H1 (cell line): ENCODE data around the gene RNU4-1. TPM values are rescaled to one million over a fixed set of nuclear protein-coding genes. Genes with fewer than 3 reads are reported as not detected.

Source experiments
- CTCF ChIA-PET: fragments of 300-600 bp; sonication (Branson Sonifier 250); formaldehyde crosslinking; loops from one replicate; lab custom pipeline; 2021; ENCODE audit not compliant: partially characterized antibody; lab: Charles Lee
- POLR2A ChIA-PET: fragments of 300-600 bp; sonication (Branson Sonifier 250); formaldehyde crosslinking; loops from one replicate; lab custom pipeline; 2021; ENCODE audit warnings: inconsistent platforms; ENCODE audit not compliant: partially characterized antibody; lab: Charles Lee
- DNase-seq, 2 experiments: peaks; one replicate each; pipeline versions ENCODE4 v3.0.0 to v3.0.0-alpha.2; 2010 to 2022; ENCODE audit warnings: low spot score in 2 of 2, low read depth in 1 of 2, mixed read lengths in 1 of 2
- FAIRE-seq: peaks from 2 replicates; lab custom pipeline; 2011; peaks lifted over from hg19 to GRCh38; lab: Jason Lieb, UNC
- H2AFZ ChIP-seq: 2 replicates; pipeline ENCODE4 v1.8.1; 2012; ENCODE audit warnings: low read length, inconsistent platforms
- H2AK5ac ChIP-seq: 2 replicates; pipeline ENCODE4 v1.6.1; 2013; ENCODE audit warnings: low read depth, low read length
- H2BK120ac ChIP-seq: replicated peaks from 2 replicates; pipeline ENCODE3; 2013; ENCODE audit warnings: low read depth, low read length, inconsistent platforms
- H2BK12ac ChIP-seq: 2 replicates; pipeline ENCODE4 v1.6.1; 2013; ENCODE audit warnings: low read depth, low read length
- H2BK15ac ChIP-seq: 2 replicates; pipeline ENCODE4 v1.6.1; 2013; ENCODE audit warnings: low read length
- H2BK20ac ChIP-seq: 2 replicates; pipeline ENCODE4 v1.6.1; 2013; ENCODE audit warnings: low read length
- H2BK5ac ChIP-seq: 2 replicates; pipeline ENCODE4 v1.6.1; 2013; ENCODE audit warnings: low read depth, low read length
- H3K14ac ChIP-seq: 2 replicates; pipeline ENCODE4 v1.6.1; 2013; ENCODE audit warnings: inconsistent platforms; ENCODE audit not compliant: insufficient read length
- H3K18ac ChIP-seq: 2 replicates; pipeline ENCODE4 v1.6.1; 2013; ENCODE audit warnings: low read length; ENCODE audit errors: extremely low read depth
- H3K23ac ChIP-seq: 2 replicates; pipeline ENCODE4 v1.6.1; 2013; ENCODE audit warnings: inconsistent platforms; ENCODE audit not compliant: insufficient read length
- H3K23me2 ChIP-seq: 2 replicates; pipeline ENCODE4 v1.6.1; 2013; ENCODE audit warnings: low read depth, low read length
- H3K27ac ChIP-seq: 2 replicates; pipeline ENCODE4 v1.6.1; 2011; ENCODE audit warnings: low read depth, low read length, inconsistent platforms
- H3K27me3 ChIP-seq, 4 experiments: replicated peaks in 1 of 4; 1 replicate in 1 of 4; 2 replicates in 3 of 4; pipeline versions ENCODE4 v1.6.1 to v1.8.1; 2011 to 2013; ENCODE audit warnings: low read length in 3 of 4, mild to moderate bottlenecking in 3 of 4, inconsistent platforms in 2 of 4, mixed read lengths in 2 of 4, moderate library complexity in 1 of 4; ENCODE audit not compliant: control insufficient read depth in 3 of 4, insufficient read depth in 3 of 4; ENCODE audit errors: extremely low read depth in 1 of 4
- H3K36me3 ChIP-seq, 4 experiments: 2 replicates each; pipeline versions ENCODE4 v1.6.1 to v1.8.1; 2011 to 2013; ENCODE audit warnings: mild to moderate bottlenecking in 4 of 4, low read length in 3 of 4, moderate library complexity in 2 of 4, control low read depth in 1 of 4, inconsistent platforms in 1 of 4; ENCODE audit not compliant: insufficient read depth in 4 of 4, control insufficient read depth in 2 of 4
- H3K4ac ChIP-seq: replicated peaks from 2 replicates; pipeline ENCODE3; 2013; ENCODE audit warnings: low read length, low read depth, mixed read lengths, inconsistent platforms; ENCODE audit not compliant: insufficient read length
- H3K4me1 ChIP-seq, 4 experiments: replicated peaks in 1 of 4; 1 replicate in 1 of 4; 2 replicates in 3 of 4; pipeline versions ENCODE4 v1.6.1 to v1.8.1; 2011 to 2013; ENCODE audit warnings: low read length in 3 of 4, inconsistent platforms in 2 of 4, mixed read lengths in 1 of 4; ENCODE audit not compliant: insufficient read depth in 4 of 4, control insufficient read depth in 3 of 4
- H3K4me2 ChIP-seq, 2 experiments: 2 replicates each; pipeline versions ENCODE4 v1.6.1 to v1.8.1; 2011 to 2013; ENCODE audit warnings: low read depth in 2 of 2, low read length in 2 of 2, control low read depth in 1 of 2, inconsistent platforms in 1 of 2, mild to moderate bottlenecking in 1 of 2; ENCODE audit not compliant: insufficient read depth in 1 of 2
- H3K4me3 ChIP-seq, 4 experiments: fragments of 200-600, 300-600 bp in 1 of 4; sonication (generic), shearing (Covaris generic), sonication (Bioruptor Twin) in 1 of 4; 2 replicates each; pipeline versions ENCODE4 v1.5.1 to v1.8.1; 2011 to 2016; ENCODE audit warnings: low read length in 4 of 4, low read depth in 3 of 4, control low read depth in 2 of 4, inconsistent platforms in 2 of 4, mild to moderate bottlenecking in 2 of 4, mixed read lengths in 1 of 4, moderate library complexity in 1 of 4; ENCODE audit not compliant: insufficient read depth in 2 of 4; ENCODE audit errors: extremely low read depth in 1 of 4
- H3K56ac ChIP-seq: replicated peaks from 2 replicates; pipeline ENCODE3; 2013; ENCODE audit warnings: low read depth, mild to moderate bottlenecking, mixed read lengths, low read length, inconsistent platforms; ENCODE audit not compliant: insufficient read length
- H3K79me1 ChIP-seq: 2 replicates; pipeline ENCODE4 v1.6.1; 2013; ENCODE audit warnings: low read depth, low read length, control low read depth
- H3K79me2 ChIP-seq, 2 experiments: 2 replicates each; pipeline versions ENCODE4 v1.6.1 to v1.8.1; 2012 to 2013; ENCODE audit warnings: low read length in 2 of 2, mild to moderate bottlenecking in 2 of 2, inconsistent platforms in 1 of 2; ENCODE audit not compliant: insufficient read depth in 2 of 2, control insufficient read depth in 1 of 2
- H3K9ac ChIP-seq, 4 experiments: replicated peaks in 1 of 4; 1 replicate in 1 of 4; 2 replicates in 3 of 4; pipeline versions ENCODE4 v1.6.1 to v1.8.1; 2011 to 2013; ENCODE audit warnings: low read depth in 3 of 4, low read length in 3 of 4, control low read depth in 2 of 4, mild to moderate bottlenecking in 2 of 4, moderate library complexity in 2 of 4, inconsistent platforms in 1 of 4; ENCODE audit errors: extremely low read depth in 1 of 4
- H3K9me3 ChIP-seq, 2 experiments: 2 replicates each; pipeline versions ENCODE4 v1.6.1 to v1.8.1; 2012 to 2013; ENCODE audit warnings: mild to moderate bottlenecking in 2 of 2, moderate library complexity in 2 of 2, control low read depth in 1 of 2, inconsistent platforms in 1 of 2, low read depth in 1 of 2, low read length in 1 of 2, mixed read lengths in 1 of 2; ENCODE audit not compliant: insufficient read depth in 2 of 2
- H4K20me1 ChIP-seq, 2 experiments: replicated peaks in 1 of 2; 2 replicates each; pipeline versions ENCODE3 to v1.8.1; 2011 to 2013; ENCODE audit warnings: inconsistent platforms in 2 of 2, low read length in 2 of 2, mild to moderate bottlenecking in 1 of 2; ENCODE audit not compliant: insufficient read depth in 2 of 2, control insufficient read depth in 1 of 2
- H4K5ac ChIP-seq: 2 replicates; pipeline ENCODE4 v1.6.1; 2013; ENCODE audit warnings: low read length, low read depth, mixed read lengths, inconsistent platforms; ENCODE audit not compliant: insufficient read length
- H4K8ac ChIP-seq: 2 replicates; pipeline ENCODE4 v1.8.0; 2013; ENCODE audit warnings: mild to moderate bottlenecking, moderate library complexity, low read length, inconsistent platforms; ENCODE audit not compliant: insufficient read depth; ENCODE audit errors: extremely low read depth
- H4K91ac ChIP-seq: replicated peaks from 2 replicates; pipeline ENCODE3; 2013; ENCODE audit warnings: low read length, mixed read lengths, inconsistent platforms; ENCODE audit not compliant: insufficient read length
- KDM1A ChIP-seq: fragments of 200-600, 300-600 bp; sonication (generic); IDR thresholded peaks from 2 replicates; pipeline ENCODE4 v1.7.1; 2016; ENCODE audit warnings: mild to moderate bottlenecking, low read length, borderline replicate concordance
- WGBS, 2 experiments: shearing (Covaris generic) in 1 of 2; methylation state at CpG; one replicate each; pipeline versions ENCODE4 v1.1.6 to v1.1.7; 2013 to 2015; ENCODE audit warnings: low lambda C conversion rate in 2 of 2, mixed read lengths in 2 of 2, inconsistent platforms in 1 of 2, low coverage in 1 of 2, missing lambda C conversion rate in 1 of 2; ENCODE audit not compliant: insufficient replicate concordance in 2 of 2, insufficient coverage in 1 of 2, insufficient read length in 1 of 2; ENCODE audit errors: extremely low coverage in 1 of 2, missing lambda C conversion rate in 1 of 2; 5-methylcytosine and 5-hydroxymethylcytosine counted together
- polyA plus RNA-seq, 7 experiments: library from polyadenylated mRNA; depleted of rRNA in 3 of 7; stranded (reverse) in 5 of 7; unstranded in 2 of 7; fragments of >200 nt in 5 of 7; fragments of 200-250 nt in 2 of 7; gene quantifications; 1 replicate in 5 of 7; 2 replicates in 1 of 7; 4 replicates in 1 of 7; pipeline versions ENCODE4 v1.2.1 to v1.2.3, GENCODE V29; 2011 to 2013; ENCODE audit warnings: missing spikeins in 2 of 7, mixed read lengths in 2 of 7
- total RNA-seq: library from RNA; stranded (reverse); fragmentation: NEBNext Ultra II Directional; extraction: Animal tissue kit (Norgen Biotek cat#: 25700); gene quantifications from 2 replicates; pipeline ENCODE4 v1.2.1, GENCODE V29; 2021

The RNU4-1 gene
- total and polyA plus RNA-seq, 2 of the 8 experiments (the other 6 are each of a cell fraction or from before 2014, with no cell fraction given): under 0.01 to 1,424 TPM

- H3K14ac ChIP-seq: no peak overlapping the region
- H3K23ac ChIP-seq: no peak overlapping the region
- H3K56ac ChIP-seq: no peak overlapping the region
- peaks cover 23% of the 10 kb centered on the region for H3K79me1 ChIP-seq
- H2BK20ac ChIP-seq: no peak overlapping the region
- H2BK15ac ChIP-seq: no peak overlapping the region
- H3K4me3 ChIP-seq: no peak overlapping the region
- H4K20me1 ChIP-seq: peaks cover 16 to 38% of the 10 kb centered on the region in 2 experiments
- H4K8ac ChIP-seq: no peak overlapping the region
- no peak for TF ChIP-seq KDM1A
- no peak overlapping the region for H2AK5ac ChIP-seq
- H3K4ac ChIP-seq: no peak overlapping the region
- H3K9ac ChIP-seq: no peak overlapping the region
- 93% methylated on average over 6 of the region's 6 CpGs; no CpG with 5 or more reads in 1 of the 2 experiments for WGBS, 2 experiments
- H3K18ac ChIP-seq: no peak overlapping the region
- POLR2A ChIA-PET: interaction anchor here (67.0 to 88.3 kb wide), 2 partner anchors 19 to 20 kb away, joined by 4270 read pairs; partner anchors contain the start of genes GCN1, PXN, RNU4-1 and RNU4-2
- DNase-seq (no peak), FAIRE-seq (no peak)
- CTCF ChIA-PET: interaction anchor here (1.0 to 34.8 kb wide), 4 partner anchors 3 to 120 kb away, joined by 3 to 930 read pairs (median 741); partner anchors contain the start of gene PXN
- H2AFZ ChIP-seq: no peak overlapping the region
- no peak overlapping the region for H3K4me2 ChIP-seq
- no peaks in the 10 kb centered on the region for H3K27me3 ChIP-seq
- H2BK12ac ChIP-seq: no peak overlapping the region
- peaks cover 3 to 11% (median 6%) of the 10 kb centered on the region in 4 experiments; a peak in 6 of 7 replicates for H3K4me1 ChIP-seq
- no peaks in the 10 kb centered on the region for H3K9me3 ChIP-seq
- peaks cover 0 to 75% of the 10 kb centered on the region in 2 experiments; a peak in 3 of 4 replicates for H3K79me2 ChIP-seq
- H3K36me3 ChIP-seq: no peaks in the 10 kb centered on the region; a peak in 1 of 8 replicates
- H2BK120ac ChIP-seq: no peak overlapping the region
- H3K23me2 ChIP-seq: no peaks in the 10 kb centered on the region
- no peak overlapping the region for H3K27ac ChIP-seq
- H4K5ac ChIP-seq: no peak overlapping the region
- no peak overlapping the region for H4K91ac ChIP-seq
- H2BK5ac ChIP-seq: no peak overlapping the region
Measured at GRCh38 chr12:120247621-120248030, 45.4 kb downstream of the RNU4-1 start.
